Nephron progenitor cell (in vitro differentiated cells): ENCODE data around the gene SLC38A8.

Experiments
- DNase-seq: peaks from one replicate; pipeline ENCODE4 v3.0.0; 2021
- H3K27ac Mint-ChIP-seq: 2 replicates; pipeline ENCODE4 v1.8.0; 2021; ENCODE audit warnings: mild to moderate bottlenecking, moderate library complexity, mixed read lengths
- H3K27me3 Mint-ChIP-seq: 2 replicates; pipeline ENCODE4 v1.8.0; 2021; ENCODE audit warnings: mild to moderate bottlenecking, low read depth, mixed read lengths; ENCODE audit not compliant: poor library complexity
- H3K36me3 Mint-ChIP-seq: 2 replicates; pipeline ENCODE4 v1.8.0; 2021; ENCODE audit warnings: low read depth, mixed read lengths
- H3K4me1 Mint-ChIP-seq: 2 replicates; pipeline ENCODE4 v1.8.0; 2021; ENCODE audit warnings: mixed read lengths
- H3K4me3 Mint-ChIP-seq: 2 replicates; pipeline ENCODE4 v1.8.0; 2021; ENCODE audit warnings: mild to moderate bottlenecking, moderate library complexity, mixed read lengths
- H3K9me3 Mint-ChIP-seq: 2 replicates; pipeline ENCODE4 v1.8.0; 2021; ENCODE audit warnings: mild to moderate bottlenecking, moderate library complexity, mixed read lengths
- TF ChIP-seq, protein P1 (sequence below): fragments of 200-600 bp; sonication (generic); IDR thresholded peaks from 2 replicates; pipeline ENCODE4 v1.5.0; 2021; ENCODE audit warnings: antibody characterized with exemption

Gene SLC38A8

DNA sequence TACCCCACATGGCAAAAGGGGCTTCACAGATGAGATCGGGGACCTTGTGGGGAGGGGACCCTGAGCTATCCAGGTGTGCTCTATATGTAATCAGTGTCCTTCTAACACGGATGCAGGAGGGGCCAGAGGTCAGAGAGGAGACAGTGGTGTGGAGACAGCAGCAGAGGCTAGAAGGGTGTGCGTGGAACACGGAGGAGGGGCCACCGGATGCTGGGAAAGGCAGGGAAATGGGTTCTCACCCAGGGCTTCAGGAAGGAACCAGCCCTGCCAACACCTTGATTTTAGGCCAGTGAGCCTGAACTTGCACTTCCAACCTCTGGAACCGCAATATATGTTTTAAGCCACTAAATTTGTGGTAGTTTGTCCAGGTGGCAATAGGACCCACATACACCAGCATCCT lies 4.6 kb upstream of the SLC38A8 start:
- Mint-ChIP-seq H3K27me3 (peaks cover 18% of the 10 kb centered on the region), H3K9me3 (no peaks in the 10 kb centered on the region), H3K27ac (no peak overlapping the region), H3K4me1 (peaks cover 24% of the 10 kb centered on the region), H3K36me3 (peaks cover under 1% of the 10 kb centered on the region), H3K4me3 (no peak overlapping the region)
- TF ChIP-seq, protein P1, sequence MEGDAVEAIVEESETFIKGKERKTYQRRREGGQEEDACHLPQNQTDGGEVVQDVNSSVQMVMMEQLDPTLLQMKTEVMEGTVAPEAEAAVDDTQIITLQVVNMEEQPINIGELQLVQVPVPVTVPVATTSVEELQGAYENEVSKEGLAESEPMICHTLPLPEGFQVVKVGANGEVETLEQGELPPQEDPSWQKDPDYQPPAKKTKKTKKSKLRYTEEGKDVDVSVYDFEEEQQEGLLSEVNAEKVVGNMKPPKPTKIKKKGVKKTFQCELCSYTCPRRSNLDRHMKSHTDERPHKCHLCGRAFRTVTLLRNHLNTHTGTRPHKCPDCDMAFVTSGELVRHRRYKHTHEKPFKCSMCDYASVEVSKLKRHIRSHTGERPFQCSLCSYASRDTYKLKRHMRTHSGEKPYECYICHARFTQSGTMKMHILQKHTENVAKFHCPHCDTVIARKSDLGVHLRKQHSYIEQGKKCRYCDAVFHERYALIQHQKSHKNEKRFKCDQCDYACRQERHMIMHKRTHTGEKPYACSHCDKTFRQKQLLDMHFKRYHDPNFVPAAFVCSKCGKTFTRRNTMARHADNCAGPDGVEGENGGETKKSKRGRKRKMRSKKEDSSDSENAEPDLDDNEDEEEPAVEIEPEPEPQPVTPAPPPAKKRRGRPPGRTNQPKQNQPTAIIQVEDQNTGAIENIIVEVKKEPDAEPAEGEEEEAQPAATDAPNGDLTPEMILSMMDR, result no peak
- DNase-seq, result no peak

DNA sequence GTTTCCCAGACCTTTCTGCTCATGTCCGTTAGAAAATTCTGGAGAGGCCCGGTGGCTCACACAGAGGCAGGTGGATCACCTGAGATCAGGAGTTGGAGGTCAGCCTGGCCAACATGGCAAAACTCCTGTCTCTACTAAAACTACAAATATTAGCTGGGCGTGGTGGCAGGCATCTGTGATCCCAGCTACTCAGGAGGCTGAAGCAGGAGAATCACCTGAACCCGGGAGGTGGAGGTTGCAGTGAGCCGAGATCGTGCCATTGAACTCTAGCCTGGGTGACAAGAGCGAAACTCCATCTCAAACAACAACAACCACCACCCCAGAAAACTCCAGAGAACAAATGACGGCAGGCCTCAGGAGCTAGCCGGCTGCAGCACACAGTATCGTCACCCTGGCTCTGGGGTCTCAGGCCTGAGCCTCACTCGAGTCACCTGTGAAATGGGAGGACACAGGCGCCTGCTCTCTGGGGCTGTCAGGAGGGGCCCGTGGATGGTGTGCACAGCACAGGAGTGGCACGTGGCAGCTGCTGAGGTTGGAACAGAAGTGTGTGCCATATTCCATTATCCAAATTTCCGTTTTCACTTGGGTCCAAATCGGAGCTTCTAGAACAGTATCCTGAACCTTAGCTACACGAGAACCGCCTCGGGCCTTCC lies 3.3 kb upstream of the SLC38A8 start:
- Mint-ChIP-seq H3K4me3 (no peak overlapping the region), H3K27me3 (peaks cover 23% of the 10 kb centered on the region), H3K36me3 (no peaks in the 10 kb centered on the region), H3K4me1 (peaks cover 34% of the 10 kb centered on the region), H3K9me3 (no peaks in the 10 kb centered on the region), H3K27ac (no peak overlapping the region)
- TF ChIP-seq, protein P1, result no peak
- no peak for DNase-seq

DNA sequence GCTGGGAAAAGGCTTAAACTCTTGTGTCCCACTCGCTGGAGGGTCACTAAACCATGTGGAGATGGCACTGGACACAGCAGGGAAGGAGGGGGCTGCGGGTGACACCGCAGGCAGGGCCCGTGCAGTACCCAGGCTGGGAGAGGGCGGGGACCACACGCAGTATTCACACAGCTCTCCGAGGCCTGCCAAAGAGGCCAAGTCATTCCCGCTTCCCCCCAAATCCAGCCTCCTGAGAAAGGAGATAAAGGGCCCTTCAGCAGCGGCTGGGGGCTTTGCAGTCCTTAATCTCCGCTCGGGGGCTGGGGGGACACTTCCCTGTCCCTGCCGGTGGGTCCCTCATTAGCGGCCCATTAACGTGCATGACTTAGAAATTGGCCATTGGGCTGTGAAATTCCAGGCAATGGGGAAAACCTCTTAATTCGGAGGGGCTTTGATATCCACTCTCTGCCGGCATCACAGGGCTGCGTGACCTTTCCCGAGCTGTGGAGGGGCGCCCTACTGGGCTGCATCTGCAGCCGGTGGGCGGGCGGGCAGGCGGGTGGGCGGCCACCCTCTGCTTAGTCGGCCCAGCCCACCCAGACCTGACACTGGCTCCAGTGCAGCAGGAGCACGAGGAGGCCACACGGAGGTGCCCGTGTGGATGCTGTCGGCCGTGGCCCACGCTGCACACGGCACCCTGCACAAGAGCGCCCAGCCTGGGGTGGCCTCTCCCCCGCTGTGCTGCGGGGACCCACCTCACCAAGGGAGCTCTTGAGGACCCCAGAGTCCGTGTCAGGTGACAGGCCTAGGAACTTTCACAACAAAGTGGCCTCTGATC lies 2.6 kb upstream of the SLC38A8 start:
- Mint-ChIP-seq H3K27me3 (peaks cover 27% of the 10 kb centered on the region), H3K4me1 (peaks cover 41% of the 10 kb centered on the region), H3K36me3 (no peaks in the 10 kb centered on the region), H3K27ac (no peak overlapping the region), H3K9me3 (no peaks in the 10 kb centered on the region), H3K4me3 (no peak overlapping the region)
- DNase-seq, result no peak
- TF ChIP-seq, protein P1, result no peak

DNA sequence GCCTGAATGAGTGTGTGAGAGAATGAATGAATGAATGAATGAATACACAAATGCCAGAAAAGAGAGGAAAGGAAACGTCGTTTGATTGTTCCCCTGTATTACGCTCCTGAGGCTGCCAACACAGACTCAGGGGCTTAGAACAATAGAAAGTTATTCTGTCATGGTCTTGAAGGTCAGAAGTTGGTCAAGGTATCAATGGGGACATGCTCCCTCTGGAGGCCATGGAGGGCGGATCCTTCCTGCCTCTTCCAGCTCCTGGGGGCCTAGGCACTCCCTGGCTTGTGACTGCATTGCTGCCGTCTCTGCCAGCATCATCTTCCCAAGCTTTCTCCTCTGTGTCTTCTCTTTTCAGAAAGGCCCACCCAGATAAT lies 1.5 kb upstream of the SLC38A8 start:
- peaks cover 27% of the 10 kb centered on the region for H3K27me3 Mint-ChIP-seq
- H3K27ac Mint-ChIP-seq, result no peak overlapping the region
- H3K9me3 Mint-ChIP-seq, result no peaks in the 10 kb centered on the region
- H3K36me3 Mint-ChIP-seq, result no peaks in the 10 kb centered on the region
- TF ChIP-seq, protein P1, result peak; percentile 32
- H3K4me1 Mint-ChIP-seq, result peaks cover 51% of the 10 kb centered on the region
- DNase-seq, result no peak
- no peak overlapping the region for H3K4me3 Mint-ChIP-seq

DNA sequence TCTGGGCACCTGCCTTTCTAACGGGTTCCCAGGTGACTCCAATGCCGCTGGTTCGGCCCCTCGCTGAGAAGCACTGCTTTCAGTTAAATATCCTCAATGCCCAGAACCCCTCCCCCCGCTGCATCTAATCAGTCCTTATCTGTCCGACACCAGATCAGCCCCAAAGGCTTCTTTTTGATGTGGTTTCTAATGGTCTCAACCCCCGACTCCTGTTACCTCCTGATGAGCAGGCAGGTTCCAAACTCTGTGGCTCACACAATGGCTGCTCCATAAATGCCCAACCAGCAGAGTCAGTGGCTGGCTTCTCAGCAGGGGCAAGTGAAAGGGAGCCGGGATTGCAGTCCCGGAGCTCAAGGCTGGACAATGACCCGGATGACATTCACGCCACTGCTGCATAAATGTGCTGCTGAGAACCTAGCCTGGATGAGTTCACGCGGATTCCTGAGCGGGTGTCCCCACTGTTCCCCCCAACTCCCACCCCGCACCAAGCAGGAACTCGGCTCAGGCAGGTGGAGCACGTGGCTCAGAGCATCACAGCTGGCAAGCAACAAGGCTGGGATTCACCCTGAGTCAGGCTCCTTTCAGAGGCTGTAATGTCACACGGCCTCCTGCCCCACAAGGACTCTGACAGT lies 1.0 kb upstream of the SLC38A8 start:
- Mint-ChIP-seq H3K4me1 (peaks cover 56% of the 10 kb centered on the region), H3K27me3 (peaks cover 28% of the 10 kb centered on the region), H3K4me3 (peak overlapping the region; percentile 52), H3K9me3 (no peaks in the 10 kb centered on the region), H3K27ac (no peak overlapping the region), H3K36me3 (no peaks in the 10 kb centered on the region)
- TF ChIP-seq, protein P1, result no peak
- no peak for DNase-seq
